HG03103 (cell line): ENCODE measurements around the gene MMP3.

Experiments used
- ATAC-seq: cut with Tn5 transposase; IDR thresholded peaks from one replicate; pipeline ENCODE4 v1.9.1; 2021; ENCODE audit warnings: low read depth; ENCODE audit not compliant: unreplicated experiment

The MMP3 gene

DNA sequence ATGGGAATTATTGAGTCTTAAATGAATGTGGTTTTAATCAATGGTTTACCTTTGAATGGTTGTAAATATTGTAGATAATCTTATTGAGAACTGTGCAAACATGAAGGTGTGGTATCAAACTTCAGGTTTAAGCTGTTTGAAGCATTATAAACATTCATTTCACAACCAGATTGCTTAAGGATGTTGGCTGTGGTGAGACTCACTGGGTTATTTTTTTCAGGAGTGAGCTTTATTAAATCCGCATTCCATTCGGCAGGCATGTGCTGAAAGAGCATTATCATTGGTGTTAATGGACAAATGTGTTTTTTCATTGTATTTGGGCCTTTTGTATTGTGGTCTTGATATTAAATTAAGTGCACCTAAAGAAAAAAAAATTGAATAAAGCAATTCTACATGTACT lies 9.7 kb downstream of the MMP3 start:
- ATAC-seq = no peak

- ATAC-seq = no peak
Observed at GRCh38 chr11:102832612-102833011, 10.8 kb downstream of the MMP3 start.

DNA sequence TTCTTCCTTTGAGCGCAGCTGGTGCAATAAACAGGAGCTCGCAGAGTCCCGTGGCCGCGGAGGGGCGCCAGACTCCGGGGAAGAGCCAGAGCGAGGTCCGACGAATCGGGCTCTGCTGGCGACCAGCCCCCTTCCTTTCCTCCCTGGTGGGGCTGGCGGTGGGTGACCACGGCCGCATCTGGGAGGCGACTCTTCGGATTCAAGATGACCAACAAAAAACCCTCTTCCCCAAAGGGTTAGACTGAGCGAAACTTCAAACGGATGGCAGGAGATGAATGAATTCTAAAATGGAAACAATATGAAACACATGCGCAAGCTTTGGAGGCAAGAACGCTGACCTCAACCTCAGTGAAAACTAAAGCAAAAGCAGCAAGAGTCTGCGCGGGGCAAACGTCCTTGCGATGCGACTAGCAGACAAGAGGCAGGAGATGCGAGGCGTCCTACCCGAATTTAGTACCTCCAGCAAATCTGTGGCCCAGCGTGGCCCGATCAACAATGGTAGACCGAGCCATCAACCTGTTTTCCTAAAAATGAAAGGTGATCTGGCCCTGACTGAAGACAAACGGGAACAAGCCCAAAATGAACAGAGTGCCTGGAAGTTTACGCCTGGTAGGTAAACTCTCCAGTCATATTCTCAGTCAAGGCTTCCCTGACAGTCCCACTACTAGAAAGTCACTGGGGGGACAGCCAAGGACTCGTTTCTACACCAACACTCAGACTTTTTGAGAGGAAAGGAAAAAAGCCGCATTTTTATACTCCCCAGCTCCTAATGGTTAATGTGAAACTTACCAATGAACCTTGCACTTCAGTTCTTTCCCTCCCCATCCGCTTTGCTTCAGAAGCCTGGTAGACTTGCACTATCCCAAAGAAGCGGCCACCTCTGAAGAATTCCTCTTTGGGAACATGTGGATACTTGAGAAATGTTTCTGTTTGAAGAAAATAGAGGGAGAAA lies 11.6 kb downstream of the MMP3 start:
- no peak for ATAC-seq

GRCh38 chr11:102831128-102831488 lies 12.3 kb downstream of the MMP3 start:
- ATAC-seq = no peak

DNA sequence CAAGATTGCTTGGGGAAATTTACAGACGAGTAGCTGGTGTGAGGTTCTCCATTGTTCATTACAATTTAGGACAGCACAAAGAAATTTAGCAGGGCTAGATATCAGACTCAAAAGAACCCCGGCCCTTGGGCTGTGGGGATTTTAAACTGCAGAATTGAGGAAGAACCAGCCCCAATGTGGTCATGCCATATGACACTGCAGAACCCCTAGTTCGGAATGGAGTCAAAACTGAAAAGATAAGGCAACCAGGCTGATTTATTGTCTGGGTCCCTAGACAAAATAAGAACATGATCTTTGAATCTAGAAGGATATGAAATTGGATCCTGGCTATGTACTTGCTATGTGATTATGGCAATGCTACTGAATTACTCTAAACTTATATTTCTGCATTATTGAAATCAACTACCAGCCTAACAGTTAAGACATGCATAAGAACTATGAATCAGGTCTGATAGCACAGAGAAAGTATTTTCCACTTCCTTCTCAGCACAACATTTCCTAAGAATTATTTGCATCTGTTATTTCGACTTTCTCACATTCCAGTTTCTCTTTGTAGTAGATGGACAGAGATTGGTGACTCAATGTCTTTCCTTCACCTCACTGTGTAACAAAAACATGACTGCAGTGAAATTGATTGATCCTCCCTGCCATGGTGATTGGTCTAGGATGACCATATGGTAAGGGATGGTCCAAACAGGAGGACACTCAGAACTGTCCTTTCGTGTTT lies 13.2 kb downstream of the MMP3 start:
- no peak for ATAC-seq

GRCh38 chr11:102829316-102830000 lies 14.0 kb downstream of the MMP3 start:
- no peak for ATAC-seq

- ATAC-seq = no peak
Observed at GRCh38 chr11:102824556-102824955, 18.9 kb downstream of the MMP3 start.

- no peak for ATAC-seq
Observed at GRCh38 chr11:102819491-102819890, 23.9 kb downstream of the MMP3 start.

DNA sequence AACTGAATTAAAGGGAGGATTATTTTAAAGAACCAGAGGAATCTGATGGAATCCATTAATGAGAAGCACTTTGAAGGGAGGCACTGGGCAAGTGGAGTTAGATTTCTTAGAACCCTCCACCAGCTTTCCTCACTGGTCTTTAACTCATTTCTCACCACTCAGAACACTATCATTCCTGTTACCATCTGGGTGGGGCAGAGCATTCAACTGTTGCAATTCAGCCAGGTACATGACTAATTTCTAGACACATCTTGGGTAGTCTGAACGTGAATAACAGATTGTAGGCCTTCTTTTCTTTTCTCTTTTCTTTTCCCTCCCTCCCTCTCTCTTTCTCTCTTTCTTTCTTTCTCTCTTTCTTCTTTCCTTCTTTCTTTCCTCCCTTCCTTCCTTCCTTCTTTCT lies 29.9 kb downstream of the MMP3 start:
- no peak for ATAC-seq

DNA sequence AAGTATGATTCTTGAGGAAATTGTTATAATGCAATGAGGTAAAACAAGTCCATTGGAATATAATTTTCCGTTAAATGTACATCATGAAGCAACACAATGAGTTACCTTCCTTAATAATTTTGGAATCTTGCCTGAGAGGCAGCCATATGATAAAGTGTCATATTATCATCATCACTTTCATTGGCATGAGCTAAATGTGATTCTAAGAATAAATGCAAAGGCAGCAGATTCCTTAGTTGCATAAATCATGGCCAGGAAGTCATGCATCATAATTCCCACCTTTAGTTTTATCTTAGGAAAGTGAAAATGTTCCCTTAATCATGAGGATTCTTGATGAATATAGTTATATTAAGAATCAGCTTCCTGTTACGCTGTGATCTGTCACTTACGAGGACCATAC lies 31.2 kb downstream of the MMP3 start:
- no peak for ATAC-seq

- ATAC-seq = no peak
Observed at GRCh38 chr11:102810950-102811660, 32.3 kb downstream of the MMP3 start.

DNA sequence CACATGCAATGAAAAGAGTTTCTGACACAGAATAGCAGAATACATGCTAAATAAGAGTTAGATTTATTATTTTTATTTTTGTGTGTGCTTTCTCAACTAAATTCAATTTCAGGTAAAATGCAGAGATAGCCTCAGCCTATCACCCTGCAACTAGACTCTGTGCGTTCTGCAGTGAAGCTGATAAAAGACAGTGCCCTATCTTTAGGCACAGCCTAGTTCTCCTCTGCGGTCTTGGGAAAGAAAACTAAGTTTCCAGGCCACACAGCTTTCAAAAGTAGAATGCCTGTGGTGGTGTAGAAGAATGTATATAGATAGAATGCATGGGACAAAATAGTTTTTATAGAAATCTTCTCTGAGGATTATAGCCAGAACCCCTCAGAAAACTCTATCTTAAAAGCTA lies 33.4 kb downstream of the MMP3 start:
- ATAC-seq = no peak

DNA sequence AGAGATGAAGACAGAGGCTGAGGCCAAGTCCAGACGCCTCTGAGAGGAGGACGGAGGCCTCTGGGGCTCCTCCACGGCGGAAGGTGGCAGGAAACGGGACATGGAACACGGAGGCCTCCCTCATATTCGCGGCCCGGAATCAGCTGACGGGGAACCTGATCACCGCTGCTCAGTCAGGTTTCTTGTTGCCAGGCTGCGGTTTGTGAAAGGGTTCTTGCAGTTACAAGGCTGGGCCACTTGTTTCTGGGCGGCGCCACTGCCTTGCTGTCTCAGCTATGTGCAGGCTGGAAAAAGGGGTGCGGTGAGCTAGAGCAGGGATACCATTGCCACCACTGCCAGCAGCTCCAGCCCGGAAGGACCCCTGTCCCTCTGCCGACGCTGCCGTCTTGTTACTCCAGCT lies 35.5 kb downstream of the MMP3 start:
- no peak for ATAC-seq

- no peak for ATAC-seq
Observed at GRCh38 chr11:102806296-102806695, 37.1 kb downstream of the MMP3 start.

- ATAC-seq = no peak
Observed at GRCh38 chr11:102802341-102802740, 41.1 kb downstream of the MMP3 start.

GRCh38 chr11:102800767-102801166 lies 42.6 kb downstream of the MMP3 start:
- ATAC-seq = no peak

DNA sequence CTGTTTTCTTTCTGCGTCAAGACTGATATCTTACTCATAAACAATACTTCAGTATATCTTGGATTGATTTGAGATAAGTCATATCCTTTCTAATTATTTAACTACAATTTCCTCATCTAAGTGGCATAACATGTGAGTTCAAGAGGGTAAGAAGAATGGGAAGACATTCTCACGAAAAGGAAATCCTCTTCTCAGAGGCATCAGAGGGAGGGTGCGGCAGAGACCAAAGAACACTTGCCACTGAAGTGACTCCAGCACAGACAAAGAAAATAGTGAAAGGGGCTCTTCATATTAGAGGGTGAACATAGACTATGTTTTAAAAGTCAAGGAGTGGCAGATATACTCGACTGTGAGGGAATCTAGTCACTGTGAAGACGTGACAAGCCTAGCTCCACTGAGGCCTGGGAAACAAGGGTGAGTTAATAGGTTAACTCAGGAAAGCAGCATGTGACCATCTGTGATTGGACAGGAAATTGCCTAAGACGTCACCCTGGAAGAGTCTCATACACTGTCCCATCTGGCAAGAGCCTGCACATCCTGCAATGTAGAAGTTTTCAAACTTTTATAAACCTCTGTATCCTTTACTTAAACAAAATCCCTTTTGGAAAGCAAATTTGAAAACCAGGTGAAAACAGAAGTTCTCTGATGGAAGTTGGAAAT lies 43.6 kb downstream of the MMP3 start:
- no peak for ATAC-seq

DNA sequence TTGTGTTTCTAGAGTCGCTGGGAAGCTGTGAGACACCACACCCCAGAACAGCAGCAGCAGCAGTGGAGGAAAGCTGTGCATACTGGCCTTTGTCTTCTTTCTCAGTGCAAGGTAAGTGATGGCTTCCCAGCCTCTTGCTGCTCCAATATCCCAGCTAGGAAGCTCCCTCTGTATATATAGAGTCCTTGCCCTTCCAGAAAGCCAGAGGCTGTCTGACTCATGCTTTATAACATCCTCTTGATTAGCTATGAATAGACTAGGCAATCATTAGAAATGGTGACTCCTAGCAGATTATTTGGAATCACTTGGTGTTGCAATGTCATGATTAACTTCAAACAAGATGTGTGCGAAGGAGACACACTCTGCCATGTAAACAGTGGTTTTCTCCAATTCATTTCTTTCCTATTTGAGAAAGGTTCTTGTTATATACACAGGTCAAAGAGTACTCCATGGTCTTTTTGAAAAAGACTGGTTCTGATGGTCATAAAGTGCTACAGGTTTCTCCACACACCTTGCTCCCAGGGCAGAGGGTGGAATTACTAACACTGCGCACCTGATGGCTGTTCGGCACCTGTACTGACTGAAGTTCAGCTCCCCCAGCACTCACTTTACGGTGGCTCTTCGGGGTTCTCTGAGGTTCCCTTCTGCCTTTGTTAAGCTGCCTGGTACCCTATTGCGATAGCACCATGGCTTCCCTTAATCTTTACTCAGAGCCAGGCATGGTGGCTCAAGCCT lies 45.2 kb downstream of the MMP3 start, which contains the start of gene MMP1:
MMP1 (minus strand) TSS at position 149 of the 735 bp plus-strand sequence; CDS start at position 81, 68 bp downstream.
- no peak for ATAC-seq

DNA sequence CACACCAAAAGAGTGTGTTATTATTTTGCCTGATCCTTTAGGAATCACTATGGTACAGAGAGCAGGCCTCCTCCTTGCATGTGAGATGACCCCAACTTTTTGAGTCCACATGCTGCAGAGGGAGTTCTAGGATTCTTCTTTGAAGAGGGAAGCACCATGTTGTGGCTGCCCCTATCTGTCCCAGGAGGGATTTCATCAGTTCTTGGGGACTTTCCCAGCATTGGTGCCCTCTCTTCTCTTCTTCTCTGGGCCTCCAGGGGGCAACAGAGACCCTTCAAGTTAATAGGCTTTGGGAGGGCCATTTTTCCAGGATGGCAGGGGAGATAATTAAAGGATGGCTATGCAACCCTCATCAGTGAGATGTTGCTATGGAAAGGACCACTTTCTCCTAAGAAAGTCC lies 49.0 kb downstream of the MMP3 start:
- ATAC-seq = peak; percentile 98
